ENCODE measurements around the gene ABR.
"Not testable (repeated sequence)": the region's sequence is repeated elsewhere in the genome, so short reads cannot be mapped to it uniquely, and the experiment has no call there.

ABR gene

GRCh38 chr17:1008008-1008761 lies 171.6 kb downstream of the ABR start:
- DNase-seq (ENCODE audit: low spot score): no peak

GRCh38 chr17:1007310-1008007 lies 172.3 kb downstream of the ABR start:
- no peak for DNase-seq (ENCODE audit: low spot score)

DNA sequence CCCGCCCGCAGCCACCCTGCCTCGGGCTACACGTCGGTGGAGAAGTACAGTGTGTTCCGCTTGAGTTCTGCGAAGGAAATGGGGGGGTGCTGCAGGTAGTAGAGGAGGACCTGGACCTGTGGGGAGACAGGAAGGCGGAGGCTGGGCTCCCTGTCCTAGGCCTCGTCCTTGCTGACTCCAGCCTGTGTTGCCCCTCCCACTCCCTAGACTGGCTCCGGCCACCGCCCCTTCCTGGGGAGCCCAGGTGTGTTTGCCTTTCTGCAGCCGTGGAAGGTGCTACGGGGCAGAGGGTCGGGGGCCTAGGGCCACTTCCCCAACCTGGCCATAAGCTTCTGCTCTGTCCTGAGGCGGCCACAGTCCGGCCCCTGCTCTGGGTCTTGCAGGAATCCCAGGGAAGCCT lies 173.7 kb downstream of the ABR start:
- no peak for DNase-seq (ENCODE audit: low spot score)

DNA sequence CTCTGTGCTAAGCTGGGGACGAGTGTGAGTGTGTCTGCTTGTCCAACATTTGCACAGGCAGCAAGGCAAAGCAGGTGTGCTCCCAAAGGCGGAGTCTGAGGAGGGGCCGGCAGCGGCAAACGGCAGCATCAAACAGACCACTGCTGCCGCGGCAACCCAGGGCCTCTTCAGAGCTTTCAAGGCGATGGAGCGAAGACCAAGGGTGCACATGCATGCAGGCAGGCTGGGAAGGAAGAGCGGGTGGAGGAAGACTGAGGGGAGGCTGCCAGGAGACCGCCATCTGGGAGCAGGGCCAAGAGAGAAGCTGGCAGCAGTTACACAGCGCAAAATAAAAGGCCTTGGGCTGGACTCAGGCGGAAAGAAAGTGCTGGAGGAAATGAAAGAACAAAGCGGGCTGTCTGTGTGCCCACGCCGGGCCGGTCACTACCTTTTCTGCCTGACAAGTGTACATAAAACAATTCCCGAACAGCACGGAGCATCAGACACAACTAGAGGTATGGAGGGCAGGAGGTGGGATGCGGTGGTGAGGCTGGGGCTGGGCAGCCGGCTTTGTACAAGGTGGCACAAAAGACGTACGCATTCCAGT lies 174.3 kb downstream of the ABR start:
- no peak for DNase-seq (ENCODE audit: low spot score)

DNA sequence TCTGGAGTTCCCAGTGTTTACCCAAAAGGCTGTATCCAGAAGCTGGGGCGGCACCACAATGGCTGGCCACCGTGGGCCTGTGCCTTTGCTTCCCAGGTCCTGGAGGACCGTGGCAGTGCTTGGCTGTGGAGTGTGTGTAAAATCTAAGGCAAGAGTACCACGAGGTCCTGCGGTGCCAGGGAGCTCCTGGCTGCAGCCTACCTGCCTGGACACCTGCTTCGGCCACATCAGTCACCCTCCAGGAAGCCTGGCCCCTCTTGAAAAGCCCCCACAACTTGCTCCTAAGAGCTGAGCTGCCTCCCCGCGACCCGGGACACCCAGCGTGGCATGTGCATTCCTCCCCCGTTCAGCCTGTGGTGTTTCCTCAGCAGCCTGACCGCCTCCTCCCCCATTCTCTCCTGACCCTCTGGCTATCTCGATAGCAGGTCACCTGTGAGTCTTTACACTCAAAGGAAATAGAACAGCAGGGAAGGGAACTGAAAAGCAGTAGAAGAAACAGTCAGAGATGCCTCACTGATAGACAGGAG lies 174.9 kb downstream of the ABR start:
- DNase-seq (ENCODE audit: low spot score): no peak

DNA sequence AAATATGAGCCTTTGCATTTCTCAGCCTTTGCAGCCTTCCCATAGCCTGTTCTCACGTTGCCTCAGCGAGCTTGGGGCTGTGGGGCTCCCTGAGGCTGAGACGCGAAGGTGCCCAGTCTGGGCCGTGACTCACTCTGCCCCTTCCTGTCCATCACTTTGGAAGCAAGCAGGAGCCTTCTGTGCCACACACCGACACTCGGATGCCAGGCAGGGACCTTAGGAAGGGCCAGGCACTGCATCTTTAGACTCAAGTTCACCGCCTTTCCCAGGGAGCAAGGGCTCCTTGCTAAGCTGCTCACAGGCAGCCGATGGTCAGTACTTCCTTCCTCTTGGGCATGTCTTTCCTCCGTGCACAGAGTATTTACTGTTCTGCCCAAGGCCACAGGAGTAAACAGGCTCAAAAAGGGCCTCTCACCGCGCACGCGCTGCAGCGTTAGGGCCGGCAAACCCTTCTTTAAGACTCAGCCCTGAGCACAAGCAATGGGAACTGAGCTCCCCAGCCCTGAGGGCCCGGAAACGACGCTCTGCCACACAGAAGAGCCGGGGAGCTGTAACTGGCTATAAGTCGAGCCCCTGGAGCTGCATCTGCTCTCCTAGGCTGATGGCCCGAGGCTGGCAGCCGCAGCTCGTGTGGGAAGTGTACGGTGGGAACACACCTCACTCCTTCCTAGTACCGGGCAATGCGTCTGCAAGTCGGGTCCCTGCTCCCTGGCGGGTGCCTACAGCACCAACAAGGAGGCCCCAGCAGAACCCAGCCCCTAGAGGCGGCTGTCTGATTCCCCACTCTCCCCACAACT lies 175.6 kb downstream of the ABR start:
- DNase-seq (ENCODE audit: low spot score): no peak

- DNase-seq (ENCODE audit: low spot score): no peak
Measured at GRCh38 chr17:1003633-1003971, 176.2 kb downstream of the ABR start.

- no peak for DNase-seq (ENCODE audit: low spot score)
Measured at GRCh38 chr17:1002771-1003555, 176.8 kb downstream of the ABR start.

- no peak for DNase-seq (ENCODE audit: low spot score)
Measured at GRCh38 chr17:1002412-1002753, 177.4 kb downstream of the ABR start.

- DNase-seq (ENCODE audit: low spot score): no peak
Measured at GRCh38 chr17:1001640-1002411, 178.0 kb downstream of the ABR start.

DNA sequence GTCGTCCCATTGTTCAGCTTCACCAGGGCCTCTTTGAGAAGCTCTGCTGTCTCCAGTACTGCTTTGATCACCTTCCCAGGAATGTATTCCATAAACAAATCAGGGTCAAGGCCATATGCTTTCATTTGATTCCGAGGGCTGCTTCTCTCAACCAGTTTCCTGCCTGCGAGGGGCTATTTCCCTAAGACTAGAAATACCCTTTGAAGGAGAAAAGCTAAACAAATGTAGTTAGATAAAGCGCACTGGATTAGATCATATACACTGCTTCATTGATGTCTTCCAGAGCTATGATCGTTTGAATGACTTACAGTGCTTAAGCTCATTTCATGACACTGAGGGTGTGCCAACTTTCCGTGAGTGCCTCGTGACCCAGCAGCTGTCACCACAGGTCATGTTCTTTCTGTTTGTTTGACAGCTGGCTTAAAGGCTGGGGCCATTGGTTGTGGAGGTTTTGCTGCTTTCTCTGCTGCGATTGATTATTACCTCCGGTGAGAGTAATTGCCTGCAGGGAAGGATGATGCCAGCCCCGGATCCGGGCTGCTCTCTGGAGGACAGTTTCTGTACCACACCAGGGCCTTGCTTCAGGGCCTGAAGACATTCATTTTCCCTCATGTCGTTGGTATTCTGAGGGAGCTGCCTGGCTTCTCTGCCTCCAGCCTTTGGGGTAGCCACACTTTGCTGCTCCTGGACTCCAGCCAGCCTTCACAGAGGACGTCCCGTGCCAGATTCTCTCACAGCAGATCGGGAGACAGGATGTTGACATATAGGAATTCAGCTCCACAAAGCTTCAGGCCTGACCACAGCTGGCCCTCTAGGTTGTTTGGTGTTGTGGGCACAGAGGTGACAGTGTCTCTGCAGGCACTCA lies 179.0 kb downstream of the ABR start:
- no peak for DNase-seq (ENCODE audit: low spot score)

- DNase-seq (ENCODE audit: low spot score): no peak
Measured at GRCh38 chr17:998111-998510, 181.7 kb downstream of the ABR start.

DNA sequence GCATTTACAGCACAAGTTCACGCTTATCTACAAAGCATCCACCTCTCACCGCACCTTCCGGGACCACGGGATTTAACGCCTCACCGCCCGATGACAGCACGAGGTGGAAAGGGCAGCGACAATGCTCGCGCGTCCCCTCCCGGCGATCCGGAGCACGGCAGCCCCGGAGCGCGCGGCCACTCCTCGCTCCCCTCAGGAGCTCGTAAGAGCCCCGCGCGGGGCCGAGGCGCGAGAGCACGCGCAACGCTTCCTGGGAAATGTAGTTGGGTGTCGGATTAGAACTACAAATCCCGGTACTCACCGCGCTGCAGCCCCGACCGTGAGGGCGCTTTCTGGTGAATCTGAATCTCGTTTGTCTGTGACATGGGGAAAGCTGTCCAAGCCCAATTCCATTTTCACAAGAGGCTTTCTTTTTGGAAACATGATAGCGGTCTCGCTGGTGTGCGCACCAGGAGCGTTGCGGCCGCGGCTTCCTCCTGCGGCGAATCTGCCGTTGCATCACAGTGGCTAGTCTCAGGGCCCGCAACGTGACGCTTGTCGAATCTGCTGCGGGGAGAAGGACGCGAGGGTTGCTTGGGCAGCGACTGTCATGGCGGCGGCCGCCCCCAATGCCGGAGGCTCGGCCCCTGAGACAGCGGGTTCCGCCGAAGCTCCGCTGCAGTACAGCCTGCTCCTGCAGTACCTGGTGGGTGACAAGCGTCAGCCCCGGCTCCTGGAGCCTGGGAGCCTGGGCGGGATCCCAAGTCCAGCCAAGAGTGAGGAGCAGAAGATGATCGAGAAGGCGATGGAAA lies 183.0 kb downstream of the ABR start, which contains the start of gene TIMM22:
TIMM22 (plus strand) TSS at position 576 of the 791 bp plus-strand sequence; CDS start at position 590, 14 bp downstream.
- peak; percentile 92 for DNase-seq (ENCODE audit: low spot score)

- DNase-seq (ENCODE audit: low spot score): not testable (repeated sequence)
Measured at GRCh38 chr17:995324-995723, 184.5 kb downstream of the ABR start.

DNA sequence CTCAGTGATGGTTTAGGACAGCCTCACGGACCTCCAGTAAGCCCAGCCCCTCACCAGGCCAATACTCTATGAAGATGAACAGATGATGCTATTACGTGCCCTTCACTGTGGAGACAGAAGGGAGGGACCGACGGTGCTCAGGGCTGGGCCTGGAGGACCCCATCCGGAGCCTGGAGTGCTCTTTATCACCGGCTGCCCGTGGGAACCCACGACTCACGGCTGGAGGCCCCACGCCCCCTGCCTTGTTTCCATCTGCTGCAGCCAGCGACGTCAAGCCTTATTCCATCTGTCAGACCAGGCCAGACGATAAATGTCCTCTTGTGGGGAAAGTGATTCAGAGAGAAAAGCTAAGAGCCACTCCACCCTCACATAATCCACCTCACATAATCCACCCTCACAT lies 186.8 kb downstream of the ABR start:
- DNase-seq (ENCODE audit: low spot score): no peak

DNA sequence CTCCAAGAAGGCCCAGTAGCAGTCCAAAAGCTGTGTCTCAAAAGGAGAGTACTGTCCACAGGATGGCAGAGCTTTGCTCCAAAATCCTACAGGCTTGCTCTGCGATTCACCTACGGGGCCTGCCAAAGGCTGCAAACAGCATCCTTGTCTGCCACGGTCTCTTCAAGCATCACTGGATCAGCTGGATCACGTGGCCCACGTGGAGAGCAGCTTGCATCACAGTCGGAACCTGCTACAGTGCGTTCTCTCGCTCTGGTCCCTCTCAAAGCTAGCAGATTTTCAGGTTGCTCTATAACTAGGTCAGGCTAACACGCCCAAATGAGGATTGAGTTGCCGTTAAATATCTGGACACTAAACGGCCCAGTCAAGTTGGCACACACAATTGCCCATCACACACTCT lies 191.2 kb downstream of the ABR start:
- DNase-seq (ENCODE audit: low spot score): no peak

DNA sequence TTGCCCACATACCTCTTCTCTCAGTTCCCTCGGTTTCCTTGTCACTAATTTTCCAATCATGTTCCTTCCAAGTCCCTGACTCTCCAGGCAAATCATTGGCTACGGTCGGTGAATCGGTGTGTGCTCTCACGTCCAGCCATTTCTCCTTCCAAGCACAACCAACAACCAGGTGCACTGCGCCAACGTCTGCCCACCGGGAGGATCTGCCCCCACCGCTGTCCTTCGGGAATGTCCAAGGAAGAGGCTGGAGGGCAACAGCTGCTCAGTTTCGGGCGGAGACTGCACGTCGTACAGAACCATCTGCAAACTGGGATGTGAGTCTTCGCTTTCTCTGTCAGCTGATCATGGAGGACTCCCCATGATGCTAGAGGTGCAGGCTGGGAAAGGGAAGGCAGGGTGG lies 191.8 kb downstream of the ABR start:
- DNase-seq (ENCODE audit: low spot score): no peak

- DNase-seq (ENCODE audit: low spot score): no peak
Measured at GRCh38 chr17:986322-986929, 193.4 kb downstream of the ABR start.

DNA sequence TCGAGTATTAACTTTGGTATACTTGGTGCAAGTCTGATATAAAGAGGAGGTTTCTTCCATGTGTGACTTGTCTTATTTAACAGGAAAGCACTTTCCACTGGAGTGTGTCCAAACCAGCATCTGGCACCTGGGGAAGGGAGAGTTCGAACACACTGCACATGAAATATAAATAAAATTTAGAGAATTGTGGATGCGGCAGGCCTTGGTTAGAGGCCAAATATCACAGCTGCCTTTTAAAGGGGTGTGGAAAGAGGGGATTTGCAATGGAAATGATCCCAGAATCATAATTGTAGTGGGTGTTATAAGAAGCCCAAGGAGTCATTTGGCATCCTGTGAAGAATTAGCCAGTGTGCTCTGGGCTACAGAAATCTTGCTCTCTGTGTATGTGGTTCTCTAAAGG lies 195.9 kb downstream of the ABR start:
- DNase-seq (ENCODE audit: low spot score): no peak

Data from hematopoietic multipotent progenitor cell treated with erythropoietin and hydrocortisone succinate and interleukin-3 and kit ligand, for 15 days (in vitro differentiated cells).